Uterus (tissue), 2 donors: ENCODE measurements around the gene NR3C2.

Experiments
- POLR2A ChIP-seq, 2 donors: fragments of 450-650 bp; IDR thresholded peaks; one replicate each; pipeline ENCODE4 v1.6.1; 2016; ENCODE audit warnings: antibody characterized with exemption in 2 of 2, mild to moderate bottlenecking in 1 of 2, moderate library complexity in 1 of 2
- TF ChIP-seq, protein P1 (sequence below), 4 experiments: fragments of 200-600 bp in 2 of 4; fragments of 450-650 bp in 2 of 4; sonication (generic) in 2 of 4; IDR thresholded peaks; one replicate each; pipeline ENCODE4 v1.5.1; 2016 to 2019; ENCODE audit warnings: antibody characterized with exemption in 4 of 4, mild to moderate bottlenecking in 2 of 4, moderate library complexity in 1 of 4

DNA sequence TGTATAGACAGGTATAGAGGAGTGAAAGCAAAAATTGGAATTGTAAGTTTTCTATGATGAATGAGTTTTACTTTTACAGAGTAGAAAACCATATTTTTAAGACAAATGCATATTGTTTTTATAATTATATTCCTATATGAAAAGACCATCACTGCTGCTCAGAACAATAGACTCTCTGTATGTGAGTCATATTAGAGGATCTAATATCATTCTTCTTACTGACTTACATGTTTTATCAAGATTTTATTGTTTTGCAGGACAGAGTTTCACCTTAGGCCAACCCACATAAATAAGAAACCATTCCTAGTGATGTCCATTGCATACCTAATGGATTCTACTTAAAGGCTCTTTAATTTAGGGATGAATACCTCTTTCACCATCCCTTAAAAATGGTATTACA lies 88.6 kb downstream of the NR3C2 start:
- TF ChIP-seq, protein P1, sequence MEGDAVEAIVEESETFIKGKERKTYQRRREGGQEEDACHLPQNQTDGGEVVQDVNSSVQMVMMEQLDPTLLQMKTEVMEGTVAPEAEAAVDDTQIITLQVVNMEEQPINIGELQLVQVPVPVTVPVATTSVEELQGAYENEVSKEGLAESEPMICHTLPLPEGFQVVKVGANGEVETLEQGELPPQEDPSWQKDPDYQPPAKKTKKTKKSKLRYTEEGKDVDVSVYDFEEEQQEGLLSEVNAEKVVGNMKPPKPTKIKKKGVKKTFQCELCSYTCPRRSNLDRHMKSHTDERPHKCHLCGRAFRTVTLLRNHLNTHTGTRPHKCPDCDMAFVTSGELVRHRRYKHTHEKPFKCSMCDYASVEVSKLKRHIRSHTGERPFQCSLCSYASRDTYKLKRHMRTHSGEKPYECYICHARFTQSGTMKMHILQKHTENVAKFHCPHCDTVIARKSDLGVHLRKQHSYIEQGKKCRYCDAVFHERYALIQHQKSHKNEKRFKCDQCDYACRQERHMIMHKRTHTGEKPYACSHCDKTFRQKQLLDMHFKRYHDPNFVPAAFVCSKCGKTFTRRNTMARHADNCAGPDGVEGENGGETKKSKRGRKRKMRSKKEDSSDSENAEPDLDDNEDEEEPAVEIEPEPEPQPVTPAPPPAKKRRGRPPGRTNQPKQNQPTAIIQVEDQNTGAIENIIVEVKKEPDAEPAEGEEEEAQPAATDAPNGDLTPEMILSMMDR (IDR thresholded peaks at IDR 0.05), result no peak
- no peak for TF ChIP-seq POLR2A (IDR thresholded peaks at IDR 0.05)
